Activated T-cell treated with anti-CD3 and anti-CD28 coated beads, Interleukin-2, amount 50 U/mL, for 48 hours (primary cell): ENCODE measurements around the gene CAMK2D.
"Not testable (repeated sequence)": the region's sequence is repeated elsewhere in the genome, so short reads cannot be mapped to it uniquely, and the experiment has no call there.

ENCODE experiments used
- DNase-seq, 2 experiments: peaks; one replicate each; pipeline ENCODE4 v3.0.0-alpha.2; 2020

Gene CAMK2D

GRCh38 chr4:113761620-113762185 lies at the start of gene CAMK2D:
TSS of gene CAMK2D (minus strand) at chr4:113761738. CDS start at chr4:113761068, 670 bp downstream.
- peak; percentile 87 to 92 for DNase-seq

GRCh38 chr4:113810906-113811305 lies 49.4 kb upstream of the CAMK2D start:
- no peak for DNase-seq

DNA sequence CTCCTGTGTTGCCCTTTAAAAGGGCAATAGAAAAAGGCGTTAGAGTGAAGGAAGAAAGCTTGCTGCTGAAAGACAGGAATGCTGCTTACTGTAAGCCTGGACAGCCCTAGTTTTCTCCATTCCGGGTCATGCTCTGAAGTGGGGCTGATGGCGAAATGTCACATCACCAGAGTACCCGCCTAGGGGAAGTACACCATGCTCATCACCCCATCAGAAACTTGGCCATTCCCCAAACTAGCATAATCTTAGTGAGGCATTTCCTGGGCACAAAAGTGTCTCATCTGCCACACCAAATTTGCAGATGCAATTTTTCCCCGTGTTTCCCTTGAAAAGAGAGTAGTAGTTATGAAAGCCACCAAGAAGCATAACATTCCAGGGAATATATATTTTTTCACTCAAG lies 47.8 kb upstream of the CAMK2D start:
- no peak for DNase-seq

DNA sequence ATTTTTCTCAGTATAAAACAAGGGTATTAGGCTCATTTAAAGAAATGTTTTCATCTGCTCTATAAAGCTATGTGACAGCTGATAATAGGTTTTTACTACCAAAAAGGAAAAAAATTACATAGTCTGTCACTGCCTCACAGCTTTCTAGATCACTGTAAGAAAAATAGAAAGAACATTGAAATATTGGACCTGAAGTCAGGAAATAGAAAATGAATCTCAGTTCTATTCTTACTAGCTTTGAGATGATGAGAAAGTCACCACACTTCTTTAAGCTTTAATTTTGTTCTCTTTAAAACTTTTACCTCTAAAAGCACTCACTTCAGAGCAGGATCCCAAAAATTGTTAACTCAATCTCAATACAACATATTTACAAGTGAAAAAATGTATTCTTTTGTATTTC lies 45.3 kb upstream of the CAMK2D start:
- DNase-seq: no peak

- no peak for DNase-seq
Observed at GRCh38 chr4:113801882-113802281, 40.3 kb upstream of the CAMK2D start.

DNA sequence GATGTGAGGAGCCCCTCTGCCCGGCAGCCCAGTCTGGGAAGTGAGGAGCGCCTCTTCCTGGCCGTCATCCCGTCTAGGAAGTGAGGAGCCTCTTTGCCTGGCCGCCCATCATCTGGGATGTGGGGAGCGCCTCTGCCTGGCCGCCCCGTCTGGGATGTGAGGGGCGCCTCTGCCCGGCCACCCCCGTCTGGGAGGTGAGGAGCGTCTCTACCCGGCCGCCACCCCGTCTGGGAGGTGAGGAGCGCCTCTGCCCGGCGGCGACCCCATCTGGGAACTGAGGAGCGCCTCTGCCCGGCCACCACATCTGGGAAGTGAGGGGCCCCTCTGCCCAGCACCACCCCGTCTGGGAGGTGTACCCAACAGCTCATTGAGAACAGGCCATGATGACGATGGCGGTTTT lies 34.8 kb upstream of the CAMK2D start:
- DNase-seq: not testable (repeated sequence)

DNA sequence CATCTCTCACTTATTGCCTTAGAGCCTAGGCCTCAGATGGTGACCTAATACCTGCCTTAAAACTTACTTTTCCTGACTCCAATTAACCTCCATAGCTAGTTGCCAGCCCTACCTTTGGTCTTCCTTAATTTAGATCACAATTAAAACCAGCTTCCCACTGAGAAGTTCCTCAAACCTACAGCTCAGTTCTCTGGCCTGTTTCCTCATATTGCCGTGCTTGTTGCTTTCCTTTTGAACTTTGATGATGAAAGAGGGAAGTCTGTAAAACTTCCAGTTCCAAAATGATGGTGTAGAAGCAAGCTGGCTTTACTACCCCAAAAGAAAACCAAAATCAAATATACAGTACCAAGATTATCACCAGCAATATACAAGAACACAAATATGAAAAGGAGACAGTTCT lies 28.9 kb upstream of the CAMK2D start:
- no peak for DNase-seq

DNA sequence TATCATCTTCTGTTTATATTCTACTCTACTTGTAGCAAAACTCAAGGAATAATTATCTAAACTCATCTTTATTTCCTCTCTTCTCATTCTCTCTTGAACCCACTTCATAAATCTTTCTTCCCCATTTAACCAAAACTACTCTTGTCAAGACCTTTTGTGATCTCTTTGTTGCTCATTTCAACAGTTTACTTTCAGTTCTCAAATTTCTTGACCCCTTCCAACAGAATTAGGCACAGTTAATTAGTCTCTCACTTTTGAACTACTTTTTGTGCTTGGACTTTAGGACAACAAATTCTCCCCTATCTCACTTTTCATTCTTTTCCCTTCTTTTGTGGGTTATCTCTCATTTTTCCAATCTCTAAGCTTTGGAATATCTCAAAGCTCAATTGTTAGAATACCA lies 27.4 kb upstream of the CAMK2D start:
- no peak for DNase-seq

GRCh38 chr4:113785781-113786180 lies 24.2 kb upstream of the CAMK2D start:
- no peak for DNase-seq

- no peak for DNase-seq
Observed at GRCh38 chr4:113784497-113785250, 23.1 kb upstream of the CAMK2D start.

- DNase-seq: no peak
Observed at GRCh38 chr4:113783701-113784100, 22.2 kb upstream of the CAMK2D start.

- DNase-seq: no peak
Observed at GRCh38 chr4:113783289-113783688, 21.8 kb upstream of the CAMK2D start.

- DNase-seq: no peak
Observed at GRCh38 chr4:113781439-113782040, 20.0 kb upstream of the CAMK2D start.

- DNase-seq: no peak
Observed at GRCh38 chr4:113776679-113777078, 15.1 kb upstream of the CAMK2D start.

GRCh38 chr4:113776016-113776415 lies 14.5 kb upstream of the CAMK2D start:
- no peak for DNase-seq

GRCh38 chr4:113773756-113774155 lies 12.2 kb upstream of the CAMK2D start:
- no peak for DNase-seq

DNA sequence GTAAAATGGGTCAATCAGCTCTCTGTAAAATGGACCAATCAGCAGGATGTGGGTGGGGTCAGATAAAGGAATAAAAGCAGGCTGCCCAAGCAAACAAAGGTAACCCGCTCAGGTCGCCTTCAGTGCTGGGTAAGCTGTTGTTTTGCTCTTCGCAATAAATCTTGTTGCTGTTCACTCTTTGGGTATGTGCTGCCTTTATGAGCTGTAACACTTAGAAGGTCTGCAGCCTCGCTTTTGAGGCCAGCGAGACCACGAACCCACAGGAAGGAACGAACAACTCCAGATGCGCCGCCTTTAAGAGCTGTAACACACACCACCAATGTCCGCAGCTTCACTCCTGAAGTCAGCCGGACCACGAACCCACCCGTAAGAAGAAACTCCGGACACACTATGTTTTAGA lies 11.5 kb upstream of the CAMK2D start:
- DNase-seq: peak; percentile 38 to 39

DNA sequence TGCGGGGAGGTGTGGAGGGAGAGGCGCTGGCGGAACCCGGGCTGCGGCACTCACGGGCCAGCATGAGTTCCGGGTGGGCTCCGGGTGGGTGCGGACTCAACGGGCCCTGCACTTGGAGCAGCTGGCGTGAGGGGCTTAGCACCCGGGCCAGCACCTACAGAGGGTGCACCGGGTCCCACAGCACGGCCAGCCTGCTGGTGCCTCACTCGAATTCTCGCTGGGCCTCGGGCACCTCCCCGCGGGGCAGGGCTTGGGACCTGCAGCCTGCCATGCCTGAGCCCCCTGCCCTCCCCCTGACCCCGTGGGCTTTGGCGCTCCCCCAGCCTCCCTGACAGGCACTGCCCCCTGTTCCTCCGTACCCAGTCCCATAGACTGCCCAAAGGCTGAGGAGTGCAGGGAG lies 10.8 kb upstream of the CAMK2D start:
- no peak for DNase-seq

GRCh38 chr4:113769744-113770143 lies 8.2 kb upstream of the CAMK2D start:
- no peak for DNase-seq

GRCh38 chr4:113768952-113769351 lies 7.4 kb upstream of the CAMK2D start:
- no peak for DNase-seq

DNA sequence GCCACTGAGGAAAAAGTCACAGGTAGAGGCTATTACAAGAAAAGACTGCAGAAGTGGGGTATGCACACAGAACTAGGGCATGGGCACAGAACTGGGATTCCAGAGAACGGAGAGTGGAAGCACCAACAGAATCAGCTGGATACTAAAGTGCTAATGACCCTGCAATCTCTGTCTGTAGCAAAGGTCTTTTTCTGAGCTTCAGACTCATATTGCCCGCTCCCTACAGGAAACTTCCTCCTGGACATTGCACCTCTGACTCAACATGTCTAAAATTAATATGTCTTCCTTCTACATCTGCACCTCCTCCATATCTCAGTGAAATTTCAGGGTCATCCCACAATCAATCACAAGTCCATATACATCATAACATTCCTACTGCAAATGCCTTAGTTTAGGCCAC lies 5.3 kb upstream of the CAMK2D start:
- no peak for DNase-seq

DNA sequence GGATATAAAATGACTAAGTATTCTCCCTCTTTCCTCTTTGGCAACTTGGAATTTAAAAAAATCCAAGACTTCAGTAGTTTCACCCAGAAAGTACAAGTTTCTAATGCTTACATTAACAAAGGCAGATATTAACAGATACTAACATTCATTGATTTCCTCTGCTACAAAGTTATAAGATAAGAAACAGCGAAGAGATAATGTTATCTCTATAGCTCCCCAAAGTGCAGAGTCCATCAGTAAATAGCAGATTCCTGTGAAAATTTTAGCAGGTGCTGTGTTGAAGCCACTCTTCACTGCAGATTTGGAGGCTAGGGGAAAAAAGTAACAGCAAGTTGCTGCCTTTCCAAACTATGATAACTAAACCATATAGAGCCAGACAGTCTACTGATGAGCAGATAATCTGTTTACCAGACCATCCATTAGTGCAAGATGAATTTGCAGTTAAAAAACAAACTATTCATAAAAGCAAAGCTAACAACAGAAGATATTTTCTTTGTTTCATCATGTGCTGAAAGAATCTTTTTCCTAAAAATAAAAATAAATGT lies 3.3 kb upstream of the CAMK2D start:
- no peak for DNase-seq

GRCh38 chr4:113763923-113764322 lies 2.4 kb upstream of the CAMK2D start:
- DNase-seq: not testable (repeated sequence)

- no peak for DNase-seq
Observed at GRCh38 chr4:113763029-113763285, 1.4 kb upstream of the CAMK2D start.
